ENCODE data around the gene SPARCL1.

- no peak for TF ChIP-seq YY1 (IDR thresholded peaks at IDR 0.05; ENCODE audit: low read depth)
- TF ChIP-seq CTCF (IDR thresholded peaks at IDR 0.05) = no peak
- no peak for TF ChIP-seq CHD2 (IDR thresholded peaks at IDR 0.05; ENCODE audit: low read length, partially characterized antibody)
- TF ChIP-seq FOSL2 (IDR thresholded peaks at IDR 0.05; ENCODE audit: borderline replicate concordance, low read depth) = no peak
- TF ChIP-seq MXI1 (IDR thresholded peaks at IDR 0.05; ENCODE audit: low read depth, low read length) = no peak
- TF ChIP-seq GATA2 (CRISPR knock-in tag; IDR thresholded peaks at IDR 0.05) = no peak
- no peak for TF ChIP-seq EP300 (IDR thresholded peaks at IDR 0.05; ENCODE audit: borderline replicate concordance in 1 of 2, low read depth in 1 of 2, low read length in 1 of 2)
- TF ChIP-seq IRF3 (IDR thresholded peaks at IDR 0.05; ENCODE audit: low read depth, low read length) = no peak
Measured at GRCh38 chr4:87540146-87541058, 11.2 kb upstream of the SPARCL1 start.
